ENCODE results near the gene AGAP1. TPM values are rescaled to one million over a fixed set of nuclear protein-coding genes. Genes with fewer than 3 reads are reported as not detected.

AGAP1 gene
- total RNA-seq, 2 donors from 2014 or later: 16.1 to 40.1 TPM

DNA sequence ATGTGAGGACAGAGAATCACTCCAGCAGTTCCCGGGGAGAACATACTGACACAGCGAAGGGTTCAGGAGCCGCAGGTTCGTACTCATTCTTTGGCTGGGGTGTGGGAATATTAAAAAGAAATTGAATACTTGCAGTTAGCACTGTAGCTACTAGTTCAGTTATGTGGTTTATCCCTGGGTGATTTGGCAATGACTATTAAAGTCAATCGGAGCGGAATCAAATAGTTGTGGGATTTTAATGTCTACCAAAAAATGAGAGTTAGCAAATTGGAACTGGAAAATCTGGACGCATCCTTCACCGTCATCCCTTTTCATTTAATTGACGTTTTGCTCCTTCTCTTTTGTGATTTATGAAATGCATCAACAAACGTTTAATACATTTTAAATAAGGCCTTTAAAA, 623.6 kb downstream of the AGAP1 start:
- no peak for DNase-seq (ENCODE audit: low spot score)
- TF ChIP-seq POLR2AphosphoS5 (IDR thresholded peaks at IDR 0.05) (no peak), POLR2A (IDR thresholded peaks at IDR 0.05) (no peak)
- TF ChIP-seq, protein P1, sequence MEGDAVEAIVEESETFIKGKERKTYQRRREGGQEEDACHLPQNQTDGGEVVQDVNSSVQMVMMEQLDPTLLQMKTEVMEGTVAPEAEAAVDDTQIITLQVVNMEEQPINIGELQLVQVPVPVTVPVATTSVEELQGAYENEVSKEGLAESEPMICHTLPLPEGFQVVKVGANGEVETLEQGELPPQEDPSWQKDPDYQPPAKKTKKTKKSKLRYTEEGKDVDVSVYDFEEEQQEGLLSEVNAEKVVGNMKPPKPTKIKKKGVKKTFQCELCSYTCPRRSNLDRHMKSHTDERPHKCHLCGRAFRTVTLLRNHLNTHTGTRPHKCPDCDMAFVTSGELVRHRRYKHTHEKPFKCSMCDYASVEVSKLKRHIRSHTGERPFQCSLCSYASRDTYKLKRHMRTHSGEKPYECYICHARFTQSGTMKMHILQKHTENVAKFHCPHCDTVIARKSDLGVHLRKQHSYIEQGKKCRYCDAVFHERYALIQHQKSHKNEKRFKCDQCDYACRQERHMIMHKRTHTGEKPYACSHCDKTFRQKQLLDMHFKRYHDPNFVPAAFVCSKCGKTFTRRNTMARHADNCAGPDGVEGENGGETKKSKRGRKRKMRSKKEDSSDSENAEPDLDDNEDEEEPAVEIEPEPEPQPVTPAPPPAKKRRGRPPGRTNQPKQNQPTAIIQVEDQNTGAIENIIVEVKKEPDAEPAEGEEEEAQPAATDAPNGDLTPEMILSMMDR (IDR thresholded peaks at IDR 0.05): no peak
- Histone ChIP-seq H3K36me3 (no peaks in the 10 kb centered on the region), H3K4me3 (no peak overlapping the region), H3K27me3 (replicated peaks; ENCODE audit: insufficient read depth) (no peaks in the 10 kb centered on the region), H3K27ac (no peak overlapping the region), H3K4me1 (replicated peaks) (no peaks in the 10 kb centered on the region), H3K9me3 (no peaks in the 10 kb centered on the region)
- 82% methylated on average over 10 of the region's 10 CpGs for WGBS
- intact Hi-C loops (cut with DNase I): no loop called here

DNA sequence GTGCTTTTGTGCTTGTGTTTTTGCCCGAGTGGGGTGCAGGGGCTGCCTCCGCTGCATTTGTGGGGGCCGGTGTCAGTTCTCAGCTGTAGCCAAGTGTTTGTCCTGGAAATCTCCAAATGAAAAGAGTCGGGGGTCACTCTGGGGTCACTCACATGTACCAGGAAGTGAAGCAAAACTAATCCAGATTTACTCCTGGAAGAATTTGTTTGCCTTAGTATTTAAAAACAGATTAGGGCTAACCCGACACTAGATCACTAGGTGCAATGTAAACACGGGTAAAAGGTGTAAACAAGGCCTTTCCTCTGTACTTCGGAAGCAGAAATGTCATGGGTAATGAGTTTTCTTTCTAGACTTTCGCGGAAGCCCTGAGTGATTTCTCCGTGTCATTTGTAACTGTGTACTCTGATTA, 624.0 kb downstream of the AGAP1 start:
- DNase-seq (ENCODE audit: low spot score): no peak
- intact Hi-C loops (cut with DNase I): no loop called here
- H3K27me3 ChIP-seq (replicated peaks; ENCODE audit: insufficient read depth): no peaks in the 10 kb centered on the region
- TF ChIP-seq POLR2AphosphoS5 (IDR thresholded peaks at IDR 0.05) (no peak), POLR2A (IDR thresholded peaks at IDR 0.05) (no peak)
- TF ChIP-seq, protein P1 (IDR thresholded peaks at IDR 0.05): no peak
- 76% methylated on average over 10 of the region's 10 CpGs for WGBS
- H3K27ac ChIP-seq: no peak overlapping the region
- no peaks in the 10 kb centered on the region for H3K4me1 ChIP-seq (replicated peaks)
- no peaks in the 10 kb centered on the region for H3K36me3 ChIP-seq
- H3K9me3 ChIP-seq: no peaks in the 10 kb centered on the region
- H3K4me3 ChIP-seq: no peak overlapping the region

GRCh38 chr2:236119003-236119402, 625.2 kb downstream of the AGAP1 start:
- DNase-seq (ENCODE audit: low spot score): no peak
- no peaks in the 10 kb centered on the region for H3K4me1 ChIP-seq (replicated peaks)
- no peaks in the 10 kb centered on the region for H3K9me3 ChIP-seq
- WGBS: 95% methylated on average over 4 of the region's 4 CpGs
- H3K27me3 ChIP-seq (replicated peaks; ENCODE audit: insufficient read depth): no peaks in the 10 kb centered on the region
- H3K4me3 ChIP-seq: no peak overlapping the region
- TF ChIP-seq POLR2A (IDR thresholded peaks at IDR 0.05): no peak
- TF ChIP-seq, protein P1 (IDR thresholded peaks at IDR 0.05): no peak
- TF ChIP-seq POLR2AphosphoS5 (IDR thresholded peaks at IDR 0.05): no peak
- intact Hi-C loops (cut with DNase I): no loop called here
- no peak overlapping the region for H3K27ac ChIP-seq
- no peaks in the 10 kb centered on the region for H3K36me3 ChIP-seq

GRCh38 chr2:236119476-236119875, 625.6 kb downstream of the AGAP1 start:
- 94% methylated on average over 13 of the region's 13 CpGs for WGBS
- DNase-seq (ENCODE audit: low spot score): no peak
- Histone ChIP-seq H3K27ac (no peak overlapping the region), H3K4me3 (no peak overlapping the region), H3K27me3 (replicated peaks; ENCODE audit: insufficient read depth) (no peaks in the 10 kb centered on the region), H3K9me3 (no peaks in the 10 kb centered on the region), H3K36me3 (no peaks in the 10 kb centered on the region), H3K4me1 (replicated peaks) (no peaks in the 10 kb centered on the region)
- TF ChIP-seq POLR2A (IDR thresholded peaks at IDR 0.05) (no peak), POLR2AphosphoS5 (IDR thresholded peaks at IDR 0.05) (no peak)
- TF ChIP-seq, protein P1 (IDR thresholded peaks at IDR 0.05): no peak
- intact Hi-C loops (cut with DNase I): no loop called here

- no peaks in the 10 kb centered on the region for H3K36me3 ChIP-seq
- intact Hi-C loops (cut with DNase I): no loop called here
- H3K9me3 ChIP-seq: no peaks in the 10 kb centered on the region
- H3K27ac ChIP-seq: no peak overlapping the region
- no peak overlapping the region for H3K4me3 ChIP-seq
- TF ChIP-seq, protein P1 (IDR thresholded peaks at IDR 0.05): no peak
- TF ChIP-seq POLR2A (IDR thresholded peaks at IDR 0.05): no peak
- TF ChIP-seq POLR2AphosphoS5 (IDR thresholded peaks at IDR 0.05): no peak
- 78% methylated on average over 27 of the region's 29 CpGs for WGBS
- H3K27me3 ChIP-seq (replicated peaks; ENCODE audit: insufficient read depth): no peaks in the 10 kb centered on the region
- no peaks in the 10 kb centered on the region for H3K4me1 ChIP-seq (replicated peaks)
- no peak for DNase-seq (ENCODE audit: low spot score)
Measured at GRCh38 chr2:236120141-236120601, 626.3 kb downstream of the AGAP1 start.
